RWPE1 (cell line): Measurements from ENCODE around the gene PTPRE.

Source experiments
- CTCF ChIA-PET: fragments of 350-600 bp; sonication (Branson Sonifier 250); formaldehyde crosslinking; extraction: SDS; loops from one replicate; lab custom pipeline; 2021; lab: Yijun Ruan, JAX
- POLR2A ChIA-PET: fragments of 400-600 bp; formaldehyde crosslinking; extraction: SDS; loops from one replicate; lab custom pipeline; 2020; ENCODE audit warnings: antibody characterized with exemption; ENCODE audit not compliant: low non-redundant PET; lab: Yijun Ruan, JAX
- DNase-seq: peaks from one replicate; pipeline ENCODE4 v3.0.0; 2012; ENCODE audit warnings: low spot score
- H3K27ac ChIP-seq: fragments of 450-650 bp; 2 replicates; pipeline ENCODE4 v1.5.1; 2017
- TF ChIP-seq, protein P1 (sequence below): fragments of 450-650 bp; conservative IDR thresholded peaks from 2 replicates; pipeline ENCODE4 v1.5.1; 2017; ENCODE audit warnings: low read depth, mild to moderate bottlenecking

The PTPRE gene

DNA sequence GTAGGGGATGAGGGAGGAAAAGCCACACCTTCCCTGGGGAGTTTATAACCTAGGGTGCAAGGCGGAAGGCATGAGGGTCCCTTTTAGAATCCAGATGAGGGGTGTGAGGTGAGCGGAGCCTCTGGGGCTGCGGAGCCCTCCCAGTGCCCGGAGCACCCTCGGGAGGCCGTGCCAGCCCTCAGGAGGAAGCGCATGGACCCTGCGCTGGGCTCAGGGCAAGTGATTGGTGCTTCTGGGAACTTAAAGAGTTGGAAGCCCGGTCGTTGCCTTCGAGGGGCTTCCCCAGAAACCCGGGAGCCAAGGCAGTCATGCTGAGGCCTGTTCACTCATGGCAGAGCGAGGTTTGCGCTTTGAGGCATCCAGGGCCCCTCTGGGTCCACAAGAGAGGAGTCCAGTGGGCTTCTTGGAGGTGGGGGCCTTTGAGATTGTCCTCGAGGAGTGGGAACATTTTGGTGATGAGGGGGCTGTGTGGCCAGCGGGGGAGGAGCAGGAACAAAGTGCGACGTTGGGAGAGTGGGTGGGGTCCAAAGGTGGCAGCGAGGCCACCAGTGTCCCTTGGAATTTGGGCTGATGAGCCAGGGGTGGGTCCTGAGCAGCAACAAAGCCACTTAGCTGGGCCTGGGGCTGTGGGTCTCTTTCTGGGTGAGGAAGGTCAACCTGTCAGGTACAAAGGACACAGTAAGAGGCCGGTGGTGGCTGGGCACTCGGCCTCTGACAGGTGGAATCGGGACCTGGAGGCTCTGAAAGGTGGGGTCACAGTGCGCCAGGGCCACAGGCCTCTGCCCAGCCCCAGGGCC, 139.5 kb downstream of the PTPRE start:
- no peak for DNase-seq
- ChIA-PET POLR2A (no interaction called here), CTCF (interaction anchor here (1.4 kb wide), 1 partner anchor 35 kb away, joined by 4 read pairs; no protein-coding TSS in a partner anchor)
- peak overlapping the region; percentile 95 for H3K27ac ChIP-seq
- TF ChIP-seq, protein P1, sequence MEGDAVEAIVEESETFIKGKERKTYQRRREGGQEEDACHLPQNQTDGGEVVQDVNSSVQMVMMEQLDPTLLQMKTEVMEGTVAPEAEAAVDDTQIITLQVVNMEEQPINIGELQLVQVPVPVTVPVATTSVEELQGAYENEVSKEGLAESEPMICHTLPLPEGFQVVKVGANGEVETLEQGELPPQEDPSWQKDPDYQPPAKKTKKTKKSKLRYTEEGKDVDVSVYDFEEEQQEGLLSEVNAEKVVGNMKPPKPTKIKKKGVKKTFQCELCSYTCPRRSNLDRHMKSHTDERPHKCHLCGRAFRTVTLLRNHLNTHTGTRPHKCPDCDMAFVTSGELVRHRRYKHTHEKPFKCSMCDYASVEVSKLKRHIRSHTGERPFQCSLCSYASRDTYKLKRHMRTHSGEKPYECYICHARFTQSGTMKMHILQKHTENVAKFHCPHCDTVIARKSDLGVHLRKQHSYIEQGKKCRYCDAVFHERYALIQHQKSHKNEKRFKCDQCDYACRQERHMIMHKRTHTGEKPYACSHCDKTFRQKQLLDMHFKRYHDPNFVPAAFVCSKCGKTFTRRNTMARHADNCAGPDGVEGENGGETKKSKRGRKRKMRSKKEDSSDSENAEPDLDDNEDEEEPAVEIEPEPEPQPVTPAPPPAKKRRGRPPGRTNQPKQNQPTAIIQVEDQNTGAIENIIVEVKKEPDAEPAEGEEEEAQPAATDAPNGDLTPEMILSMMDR: no peak

DNA sequence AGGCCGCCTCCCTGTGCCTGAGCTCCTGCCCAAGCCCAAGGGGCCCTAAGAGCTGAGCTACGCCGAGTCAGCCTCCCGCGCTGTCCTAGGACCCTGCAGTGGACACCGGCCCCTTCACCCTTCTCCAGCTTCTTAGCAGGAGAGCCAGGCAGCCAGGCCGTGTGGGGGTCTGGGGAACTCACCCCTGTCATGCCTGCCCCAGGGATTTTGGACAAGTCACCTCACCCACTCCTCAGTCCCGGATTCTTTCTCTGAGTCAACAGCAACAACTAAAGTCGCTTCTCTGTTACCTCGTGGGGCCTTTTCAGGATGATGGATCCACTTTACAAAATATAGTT, 140.0 kb downstream of the PTPRE start:
- H3K27ac ChIP-seq: peak overlapping the region; percentile 95
- no peak for DNase-seq
- CTCF ChIA-PET: interaction anchor here (0.8 to 2.2 kb wide), 3 partner anchors 15 to 35 kb away, joined by 3 to 26 read pairs (median 4); no protein-coding TSS in a partner anchor
- POLR2A ChIA-PET: interaction anchor here (0.9 to 2.4 kb wide), 3 partner anchors 11 to 15 kb away, joined by 3 to 10 read pairs (median 4); no protein-coding TSS in a partner anchor
- TF ChIP-seq, protein P1: no peak

DNA sequence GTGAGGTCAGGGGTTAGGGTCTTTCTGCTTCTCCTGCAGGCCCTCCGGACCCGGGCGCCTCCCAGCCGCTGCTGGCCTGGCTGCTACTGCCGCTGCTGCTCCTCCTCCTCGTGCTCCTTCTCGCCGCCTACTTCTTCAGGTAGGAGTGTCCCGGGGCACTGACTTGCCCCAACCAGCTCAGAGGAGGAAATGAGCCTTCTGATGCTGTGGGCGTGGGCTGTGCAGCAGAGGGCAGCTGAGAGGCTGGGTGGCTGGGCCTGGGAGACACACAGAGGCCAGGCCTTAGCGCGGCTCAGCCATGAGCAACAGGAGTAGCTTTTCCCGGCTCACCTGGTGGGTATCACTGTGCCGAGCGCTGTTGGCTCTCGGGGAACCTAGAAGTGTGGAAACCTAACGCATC, 140.4 kb downstream of the PTPRE start:
- TF ChIP-seq, protein P1: no peak
- peak; percentile 98 for DNase-seq
- POLR2A ChIA-PET: interaction anchor here (0.9 to 2.4 kb wide), 4 partner anchors 11 to 16 kb away, joined by 3 to 10 read pairs (median 4); no protein-coding TSS in a partner anchor
- peak overlapping the region; percentile 95 for H3K27ac ChIP-seq
- CTCF ChIA-PET: interaction anchor here (0.8 to 2.2 kb wide), 3 partner anchors 15 to 36 kb away, joined by 3 to 26 read pairs (median 4); no protein-coding TSS in a partner anchor

DNA sequence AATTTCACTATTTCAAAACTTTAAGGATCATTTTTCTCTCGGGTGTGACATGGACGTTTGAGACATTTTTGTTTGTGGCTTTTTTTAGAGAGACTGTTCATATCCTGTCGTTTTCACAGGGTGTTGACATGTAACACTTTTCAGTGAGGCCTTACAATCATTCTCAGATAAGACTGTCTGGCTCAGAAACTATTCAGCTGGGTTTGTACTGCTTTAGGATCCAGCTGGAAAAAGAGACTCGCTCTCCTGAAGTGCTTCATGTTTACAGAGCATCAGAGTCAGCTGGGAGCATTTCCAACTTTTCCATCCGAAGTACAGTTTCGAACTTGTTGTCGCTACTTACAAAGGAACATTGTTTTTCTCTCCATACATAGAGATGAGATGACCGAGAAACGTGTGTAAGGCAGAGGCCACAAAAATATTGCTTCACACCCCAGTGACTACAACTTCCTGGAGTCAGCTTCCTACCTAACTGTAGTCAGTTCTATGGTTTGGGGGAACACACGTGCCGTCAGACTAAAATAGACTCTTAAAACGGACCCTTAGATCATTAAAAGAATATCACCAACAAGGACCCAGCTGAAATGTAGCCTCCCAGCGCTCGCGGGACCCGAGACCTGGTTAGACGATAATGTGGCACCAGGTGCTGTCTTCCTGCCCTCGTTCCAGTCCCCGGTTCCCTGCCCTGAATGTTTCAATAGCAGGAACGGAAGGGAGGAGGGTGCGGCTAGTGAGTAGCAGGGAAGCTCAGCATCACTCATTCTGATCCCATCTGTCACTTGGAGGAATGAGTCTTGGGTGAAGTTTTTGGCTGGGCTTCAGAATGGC, 141.3 kb downstream of the PTPRE start:
- CTCF ChIA-PET: interaction anchor here (0.7 to 2.2 kb wide), 4 partner anchors 12 to 37 kb away, joined by 3 to 26 read pairs (median 5); no protein-coding TSS in a partner anchor
- POLR2A ChIA-PET: interaction anchor here (0.6 to 2.4 kb wide), 6 partner anchors 11 to 141 kb away, joined by 3 to 10 read pairs (median 3); partner anchors contain the start of gene PTPRE

DNA sequence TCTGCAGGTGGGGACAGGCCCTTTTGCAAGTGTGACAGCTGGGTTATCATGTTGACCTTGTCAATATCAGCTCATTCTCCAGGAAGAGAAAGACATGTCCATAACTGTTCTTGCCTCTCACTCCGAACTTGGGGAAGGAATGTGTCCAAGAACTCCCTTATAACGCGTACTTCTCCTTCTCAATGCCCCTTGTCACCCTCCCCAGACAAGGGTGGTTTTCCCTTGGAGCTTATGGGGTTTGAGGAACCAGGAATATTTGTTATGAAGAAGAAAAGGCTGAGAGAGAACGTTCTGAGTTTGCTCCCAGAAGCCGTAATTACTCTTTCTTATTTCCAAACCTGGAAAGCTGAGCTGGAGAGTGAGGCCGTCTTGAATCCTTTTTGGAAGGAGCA, 141.9 kb downstream of the PTPRE start:
- CTCF ChIA-PET: interaction anchor here (1.0 to 2.2 kb wide), 3 partner anchors 13 to 38 kb away, joined by 4 to 26 read pairs (median 6); no protein-coding TSS in a partner anchor
- H3K27ac ChIP-seq: peak overlapping the region; percentile 95

More for the DNA sequence above, 141.3 kb downstream of the PTPRE start:
- DNase-seq: peak; percentile 89
- TF ChIP-seq, protein P1: no peak
- peak overlapping the region; percentile 95 for H3K27ac ChIP-seq

More for the DNA sequence above, 141.9 kb downstream of the PTPRE start:
- POLR2A ChIA-PET: interaction anchor here (0.6 to 2.4 kb wide), 5 partner anchors 10 to 142 kb away, joined by 3 to 10 read pairs (median 3); partner anchors contain the start of gene PTPRE
- TF ChIP-seq, protein P1: no peak
- no peak for DNase-seq
